KMS-11 (cell line): Measurements from ENCODE around the gene PGAM2.

Experiments used
- H2AFZ ChIP-seq: fragments of 200-600 bp; sonication (generic); 2 replicates; pipeline ENCODE4 v1.6.1; 2016; ENCODE audit warnings: antibody characterized with exemption, mixed run types, low read depth
- H3K27ac ChIP-seq: fragments of 200-600 bp; sonication (generic); 2 replicates; pipeline ENCODE4 v1.6.1; 2016; ENCODE audit warnings: mild to moderate bottlenecking, mixed run types
- H3K27me3 ChIP-seq: fragments of 200-600 bp; sonication (generic); 2 replicates; pipeline ENCODE4 v1.6.1; 2017; ENCODE audit warnings: mild to moderate bottlenecking, low read depth, mixed run types, moderate library complexity; ENCODE audit not compliant: insufficient read depth
- H3K36me3 ChIP-seq: fragments of 200-600 bp; sonication (generic); 2 replicates; pipeline ENCODE4 v1.6.1; 2017; ENCODE audit warnings: mild to moderate bottlenecking, mixed run types; ENCODE audit not compliant: insufficient read depth
- H3K4me1 ChIP-seq: fragments of 200-600 bp; sonication (generic); 2 replicates; pipeline ENCODE4 v1.6.1; 2016; ENCODE audit warnings: mild to moderate bottlenecking, low read depth, mixed run types; ENCODE audit not compliant: poor library complexity, severe bottlenecking
- H3K4me2 ChIP-seq: fragments of 200-600 bp; sonication (generic); 2 replicates; pipeline ENCODE4 v1.7.0; 2016; ENCODE audit warnings: mild to moderate bottlenecking, mixed run types
- H3K4me3 ChIP-seq: fragments of 200-600 bp; sonication (generic); IDR thresholded peaks from 2 replicates; pipeline ENCODE4 v1.6.1; 2017; ENCODE audit warnings: low read depth, low read length, mixed read lengths; ENCODE audit not compliant: insufficient read depth
- H3K79me2 ChIP-seq: fragments of 200-600 bp; sonication (generic); 2 replicates; pipeline ENCODE4 v1.6.1; 2016; ENCODE audit warnings: low read depth, mixed run types; ENCODE audit not compliant: insufficient read depth
- H3K9ac ChIP-seq: fragments of 200-600 bp; sonication (generic); 2 replicates; pipeline ENCODE4 v1.6.1; 2016; ENCODE audit warnings: mild to moderate bottlenecking, mixed run types
- H4K20me1 ChIP-seq: fragments of 200-600 bp; sonication (generic); 2 replicates; pipeline ENCODE4 v1.6.1; 2016; ENCODE audit warnings: mild to moderate bottlenecking, mixed run types; ENCODE audit not compliant: insufficient read depth
- CTCF ChIP-seq: fragments of 200-600 bp; sonication (generic); conservative IDR thresholded peaks from 2 replicates; pipeline ENCODE4 v1.6.1; 2017; ENCODE audit warnings: low read depth, mild to moderate bottlenecking, antibody characterized with exemption, low read length, moderate library complexity, mixed read lengths

PGAM2 gene

GRCh38 chr7:44060948-44061644, 4.3 kb downstream of the PGAM2 start:
- H3K4me3 ChIP-seq: no peak overlapping the region
- H3K4me1 ChIP-seq: no peaks in the 10 kb centered on the region
- TF ChIP-seq CTCF: no peak
- H3K36me3 ChIP-seq: peaks cover 2% of the 10 kb centered on the region; the same call in 1 of the 2 replicates
- H3K27ac ChIP-seq: no peak overlapping the region
- no peak overlapping the region for H3K4me2 ChIP-seq
- no peaks in the 10 kb centered on the region for H4K20me1 ChIP-seq
- H3K9ac ChIP-seq: no peak overlapping the region
- H2AFZ ChIP-seq: no peak overlapping the region
- no peaks in the 10 kb centered on the region for H3K27me3 ChIP-seq
- H3K79me2 ChIP-seq: no peaks in the 10 kb centered on the region

- H3K79me2 ChIP-seq: no peaks in the 10 kb centered on the region
- H3K4me2 ChIP-seq: no peak overlapping the region
- H4K20me1 ChIP-seq: no peaks in the 10 kb centered on the region
- H3K4me1 ChIP-seq: no peaks in the 10 kb centered on the region
- no peak overlapping the region for H3K9ac ChIP-seq
- no peak overlapping the region for H3K4me3 ChIP-seq
- H3K36me3 ChIP-seq: peaks cover 2% of the 10 kb centered on the region; the same call in 1 of the 2 replicates
- H3K27me3 ChIP-seq: no peaks in the 10 kb centered on the region
- H2AFZ ChIP-seq: no peak overlapping the region
- no peak overlapping the region for H3K27ac ChIP-seq
- no peak for TF ChIP-seq CTCF
Observed at GRCh38 chr7:44060091-44060947, 5.0 kb downstream of the PGAM2 start.

- H3K36me3 ChIP-seq: peaks cover 2% of the 10 kb centered on the region; the same call in 1 of the 2 replicates
- no peak overlapping the region for H2AFZ ChIP-seq
- no peak overlapping the region for H3K27ac ChIP-seq
- H3K27me3 ChIP-seq: no peaks in the 10 kb centered on the region
- H3K4me3 ChIP-seq: no peak overlapping the region
- H3K79me2 ChIP-seq: no peaks in the 10 kb centered on the region
- H4K20me1 ChIP-seq: no peaks in the 10 kb centered on the region
- TF ChIP-seq CTCF: no peak
- H3K4me2 ChIP-seq: no peak overlapping the region
- H3K9ac ChIP-seq: no peak overlapping the region
- H3K4me1 ChIP-seq: no peaks in the 10 kb centered on the region
Observed at GRCh38 chr7:44059219-44060090, 5.9 kb downstream of the PGAM2 start.

- no peak overlapping the region for H2AFZ ChIP-seq
- no peaks in the 10 kb centered on the region for H4K20me1 ChIP-seq
- no peak overlapping the region for H3K4me3 ChIP-seq
- no peak overlapping the region for H3K27ac ChIP-seq
- peaks cover 2% of the 10 kb centered on the region; the same call in 1 of the 2 replicates for H3K36me3 ChIP-seq
- H3K27me3 ChIP-seq: no peaks in the 10 kb centered on the region
- H3K9ac ChIP-seq: no peak overlapping the region
- H3K79me2 ChIP-seq: no peaks in the 10 kb centered on the region
- no peak overlapping the region for H3K4me2 ChIP-seq
- no peak for TF ChIP-seq CTCF
- H3K4me1 ChIP-seq: no peaks in the 10 kb centered on the region
Observed at GRCh38 chr7:44058759-44059218, 6.6 kb downstream of the PGAM2 start.
